DND-41 (cell line): Measurements from ENCODE around the gene SPECC1.

Experiments
- ATAC-seq: fragments of 200-7000 bp; cut with Tn5 transposase; 3 replicates; pipeline ENCODE4 v1.9.1; 2021; ENCODE audit warnings: low read depth; ENCODE audit not compliant: insufficient read depth
- DNase-seq: peaks from one replicate; pipeline ENCODE4 v3.0.0-alpha.2; 2020
- H2AFZ ChIP-seq: 2 replicates; pipeline ENCODE4 v1.6.0; 2012; ENCODE audit warnings: low read depth, low read length
- H3K27ac ChIP-seq: 2 replicates; pipeline ENCODE4 v1.5.1; 2012; ENCODE audit warnings: low read length, inconsistent platforms
- H3K27me3 ChIP-seq: fragments of 200-600 bp; sonication (generic); 2 replicates; pipeline ENCODE4 v1.6.0; 2012; ENCODE audit warnings: low read length, mild to moderate bottlenecking, inconsistent platforms; ENCODE audit not compliant: insufficient read depth, poor library complexity
- H3K36me3 ChIP-seq: 2 replicates; pipeline ENCODE4 v1.5.1; 2012; ENCODE audit warnings: low read length, inconsistent platforms; ENCODE audit not compliant: insufficient read depth
- H3K4me1 ChIP-seq: 2 replicates; pipeline ENCODE4 v1.5.1; 2012; ENCODE audit warnings: mild to moderate bottlenecking, low read length; ENCODE audit not compliant: insufficient read depth
- H3K4me2 ChIP-seq: 2 replicates; pipeline ENCODE4 v1.6.0; 2012; ENCODE audit warnings: mild to moderate bottlenecking, moderate library complexity, low read length, inconsistent platforms; ENCODE audit not compliant: insufficient read depth
- H3K4me3 ChIP-seq, 2 experiments: fragments of 200-600 bp in 1 of 2; shearing (Covaris generic) in 1 of 2; 2 replicates each; pipeline ENCODE4 v1.5.1; 2012 to 2016; ENCODE audit warnings: inconsistent platforms in 2 of 2, low read length in 2 of 2, mild to moderate bottlenecking in 2 of 2, low read depth in 1 of 2, moderate library complexity in 1 of 2
- H3K79me2 ChIP-seq: 2 replicates; pipeline ENCODE4 v1.6.0; 2012; ENCODE audit warnings: low read length, inconsistent platforms; ENCODE audit not compliant: insufficient read depth
- H3K9ac ChIP-seq: 2 replicates; pipeline ENCODE4 v1.6.0; 2012; ENCODE audit warnings: low read depth, mild to moderate bottlenecking, inconsistent platforms, low read length, moderate library complexity
- H3K9me3 ChIP-seq: 2 replicates; pipeline ENCODE4 v1.5.1; 2012; ENCODE audit warnings: low read length, moderate library complexity, mild to moderate bottlenecking, inconsistent platforms; ENCODE audit not compliant: insufficient read depth, severe bottlenecking
- H4K20me1 ChIP-seq: 2 replicates; pipeline ENCODE4 v1.6.0; 2012; ENCODE audit warnings: low read length; ENCODE audit not compliant: insufficient read depth
- CTCF ChIP-seq: IDR thresholded peaks from 2 replicates; pipeline ENCODE4 v1.5.1; 2012; ENCODE audit warnings: borderline replicate concordance, low read length, moderate library complexity, mild to moderate bottlenecking; ENCODE audit not compliant: poor library complexity, severe bottlenecking; ENCODE audit errors: extremely low read depth
- EZH2 ChIP-seq: IDR thresholded peaks from 3 replicates; pipeline ENCODE4 v1.6.1; 2012; ENCODE audit warnings: borderline replicate concordance, low read depth, mild to moderate bottlenecking, moderate library complexity, low read length, inconsistent platforms; ENCODE audit not compliant: severe bottlenecking

The SPECC1 gene

GRCh38 chr17:19975601-19976000 is 33.6 kb upstream of the SPECC1 start:
- Histone ChIP-seq H3K27ac (peak overlapping the region; percentile 35; the same call in 1 of the 2 replicates), H3K9ac (peak overlapping the region; percentile 96; the same call in 1 of the 2 replicates), H3K4me2 (peak overlapping the region; percentile 78), H3K4me1 (peaks cover 37% of the 10 kb centered on the region), H3K4me3 (peak overlapping the region in 1 of 2 experiments; percentile 93; a peak in 1 of 4 replicates), H3K27me3 (no peaks in the 10 kb centered on the region), H4K20me1 (peaks cover 39% of the 10 kb centered on the region), H3K36me3 (peaks cover 39% of the 10 kb centered on the region), H3K9me3 (no peaks in the 10 kb centered on the region), H3K79me2 (peaks cover 81% of the 10 kb centered on the region), H2AFZ (no peak overlapping the region)
- TF ChIP-seq EZH2 = no peak
- TF ChIP-seq CTCF = no peak
- no peak for DNase-seq
- ATAC-seq = no peak

GRCh38 chr17:19977293-19978208 is 31.6 kb upstream of the SPECC1 start, which contains the start of gene AKAP10:
AKAP10 (minus strand) TSS chr17:19977828; CDS start chr17:19977679, 149 bp downstream.
- ATAC-seq = peak; percentile 85
- peak within 1 kb of the TSS; percentile 78 for H3K4me2 ChIP-seq
- DNase-seq = peak; percentile 95
- peaks cover 37% of the 10 kb centered on the region for H3K4me1 ChIP-seq
- peak within 1 kb of the TSS; percentile 96 for H3K9ac ChIP-seq
- peak within 1 kb of the TSS; percentile 88 for H3K27ac ChIP-seq
- no peaks in the 10 kb centered on the region for H3K27me3 ChIP-seq
- H3K79me2 ChIP-seq = peaks cover 63% of the 10 kb centered on the region
- H4K20me1 ChIP-seq = peaks cover 26% of the 10 kb centered on the region
- H2AFZ ChIP-seq = peak within 1 kb of the TSS; percentile 90
- peak within 1 kb of the TSS; percentile 77 to 93 for H3K4me3 ChIP-seq
- TF ChIP-seq CTCF (peak; percentile 12), EZH2 (no peak)
- H3K9me3 ChIP-seq = no peaks in the 10 kb centered on the region
- peaks cover 32% of the 10 kb centered on the region for H3K36me3 ChIP-seq

- no peak for TF ChIP-seq EZH2
- H3K27ac ChIP-seq = peak overlapping the region; percentile 88
- H3K4me2 ChIP-seq = peak overlapping the region; percentile 78
- DNase-seq = peak; percentile 31
- H3K4me1 ChIP-seq = peaks cover 37% of the 10 kb centered on the region
- H3K9me3 ChIP-seq = no peaks in the 10 kb centered on the region
- H3K27me3 ChIP-seq = no peaks in the 10 kb centered on the region
- peak overlapping the region; percentile 77 to 93 for H3K4me3 ChIP-seq
- peaks cover 56% of the 10 kb centered on the region for H3K79me2 ChIP-seq
- peaks cover 20% of the 10 kb centered on the region for H4K20me1 ChIP-seq
- peak overlapping the region; percentile 80 for H2AFZ ChIP-seq
- ATAC-seq = no peak
- H3K36me3 ChIP-seq = peaks cover 27% of the 10 kb centered on the region
- H3K9ac ChIP-seq = peak overlapping the region; percentile 96
Observed at GRCh38 chr17:19978209-19978802, 30.9 kb upstream of the SPECC1 start.

- H4K20me1 ChIP-seq = peaks cover 14% of the 10 kb centered on the region
- peaks cover 37% of the 10 kb centered on the region for H3K4me1 ChIP-seq
- peaks cover 51% of the 10 kb centered on the region for H3K79me2 ChIP-seq
- peak overlapping the region in 1 of 2 experiments; percentile 93; a peak in 3 of 4 replicates for H3K4me3 ChIP-seq
- DNase-seq (no peak), ATAC-seq (no peak)
- no peaks in the 10 kb centered on the region for H3K9me3 ChIP-seq
- H3K27ac ChIP-seq = peak overlapping the region; percentile 88
- peak overlapping the region; percentile 96 for H3K9ac ChIP-seq
- peaks cover 22% of the 10 kb centered on the region for H3K36me3 ChIP-seq
- H2AFZ ChIP-seq = peak overlapping the region; percentile 80
- no peaks in the 10 kb centered on the region for H3K27me3 ChIP-seq
- TF ChIP-seq EZH2 (no peak), CTCF (no peak)
- peak overlapping the region; percentile 78 for H3K4me2 ChIP-seq
Observed at GRCh38 chr17:19978805-19979211, 30.4 kb upstream of the SPECC1 start.
